H1 (cell line): ENCODE measurements around the gene DHH. TPM values are rescaled to one million over a fixed set of nuclear protein-coding genes. Genes with fewer than 3 reads are reported as not detected.

Experiments
- ASH2L ChIP-seq: fragments of 200-600, 300-600 bp; sonication (generic); IDR thresholded peaks from one replicate; pipeline ENCODE4 v1.7.1; 2017; ENCODE audit warnings: low read length
- CEBPB ChIP-seq: IDR thresholded peaks from 2 replicates; pipeline ENCODE4 v1.6.1; 2012; ENCODE audit warnings: low read depth, low read length
- CHD7 ChIP-seq: fragments of 300-600 bp; sonication (generic); IDR thresholded peaks from 2 replicates; pipeline ENCODE4 v1.7.1; 2012; ENCODE audit warnings: low read length, moderate library complexity, mild to moderate bottlenecking, inconsistent platforms; ENCODE audit not compliant: insufficient replicate concordance
- EP300 ChIP-seq, 2 experiments: IDR thresholded peaks; 1 replicate in 1 of 2; 2 replicates in 1 of 2; pipeline ENCODE4 v1.6.1; 2011 to 2012; ENCODE audit warnings: low read depth in 2 of 2, low read length in 2 of 2, mild to moderate bottlenecking in 2 of 2, borderline replicate concordance in 1 of 2, inconsistent platforms in 1 of 2, moderate library complexity in 1 of 2
- GABPA ChIP-seq: IDR thresholded peaks from 2 replicates; pipeline ENCODE4 v1.6.1; 2011; ENCODE audit warnings: mild to moderate bottlenecking, low read length, moderate library complexity, borderline replicate concordance; ENCODE audit not compliant: insufficient read depth
- HDAC2 ChIP-seq, 2 experiments: fragments of 300-600 bp in 1 of 2; sonication (generic) in 1 of 2; IDR thresholded peaks; 2 replicates each; pipeline ENCODE4 v1.6.1; 2011 to 2012; ENCODE audit warnings: low read depth in 2 of 2, low read length in 2 of 2, mild to moderate bottlenecking in 2 of 2, moderate library complexity in 2 of 2, borderline replicate concordance in 1 of 2, inconsistent platforms in 1 of 2
- KDM1A ChIP-seq: fragments of 200-600, 300-600 bp; sonication (generic); IDR thresholded peaks from 2 replicates; pipeline ENCODE4 v1.7.1; 2016; ENCODE audit warnings: mild to moderate bottlenecking, low read length, borderline replicate concordance
- KDM4A ChIP-seq: IDR thresholded peaks from one replicate; pipeline ENCODE4 v1.7.1; 2012; ENCODE audit warnings: low read depth, mild to moderate bottlenecking, moderate library complexity, low read length, inconsistent platforms; ENCODE audit not compliant: severe bottlenecking
- NRF1 ChIP-seq: IDR thresholded peaks from 2 replicates; pipeline ENCODE4 v1.6.1; 2011; ENCODE audit warnings: mild to moderate bottlenecking, low read depth, low read length, improper control_type of control experiment
- TAF1 ChIP-seq: IDR thresholded peaks from 2 replicates; pipeline ENCODE4 v1.6.1; 2011; ENCODE audit warnings: mild to moderate bottlenecking, low read depth, low read length
- polyA plus RNA-seq, 7 experiments: library from polyadenylated mRNA; depleted of rRNA in 3 of 7; stranded (reverse) in 5 of 7; unstranded in 2 of 7; fragments of >200 nt in 5 of 7; fragments of 200-250 nt in 2 of 7; gene quantifications; 1 replicate in 5 of 7; 2 replicates in 1 of 7; 4 replicates in 1 of 7; pipeline versions ENCODE4 v1.2.1 to v1.2.3, GENCODE V29; 2011 to 2013; ENCODE audit warnings: missing spikeins in 2 of 7, mixed read lengths in 2 of 7
- total RNA-seq: library from RNA; stranded (reverse); fragmentation: NEBNext Ultra II Directional; extraction: Animal tissue kit (Norgen Biotek cat#: 25700); gene quantifications from 2 replicates; pipeline ENCODE4 v1.2.1, GENCODE V29; 2021

Gene DHH
- total and polyA plus RNA-seq, 2 of the 8 experiments (the other 6 are each of a cell fraction or from before 2014, with no cell fraction given): 0.03 to 0.11 TPM

GRCh38 chr12:49110464-49111155, 16.0 kb upstream of the DHH start, which contains the start of gene LMBR1L (continued):
- TF ChIP-seq NRF1 (no peak), GABPA (no peak), KDM1A (no peak), TAF1 (peak; percentile 63; the same call in 1 of the 2 replicates), ASH2L (no peak), CEBPB (no peak), KDM4A (peak; percentile 27), HDAC2 (IDR thresholded peaks at IDR 0.05; ENCODE audit: borderline replicate concordance in 1 of 2, low read depth in 2 of 2, low read length in 2 of 2) (no peak), EP300 (IDR thresholded peaks at IDR 0.05; ENCODE audit: borderline replicate concordance in 1 of 2, low read depth in 2 of 2, low read length in 2 of 2) (no peak), CHD7 (no peak)
